Epithelial cell of esophagus (primary cell): ENCODE measurements around the gene LRRC70.
"Not testable (repeated sequence)": the region's sequence is repeated elsewhere in the genome, so short reads cannot be mapped to it uniquely, and the experiment has no call there.

Experiments
- DNase-seq: peaks from one replicate; pipeline ENCODE4 v3.0.0; 2010; ENCODE audit warnings: low read depth
- H3K4me3 ChIP-seq: 2 replicates; pipeline ENCODE4 v1.5.1; 2011; ENCODE audit warnings: mild to moderate bottlenecking, low read length, control low read depth
- CTCF ChIP-seq: IDR thresholded peaks from 2 replicates; pipeline ENCODE4 v1.5.1; 2011; ENCODE audit warnings: low read depth, mild to moderate bottlenecking, low read length, control low read depth, inconsistent platforms; ENCODE audit not compliant: insufficient read depth; ENCODE audit errors: missing control alignments

The LRRC70 gene

GRCh38 chr5:62614355-62614754 is 35.7 kb downstream of the LRRC70 start:
- peak; percentile 5 for DNase-seq
- TF ChIP-seq CTCF: no peak
- H3K4me3 ChIP-seq: no peak overlapping the region

- no peak for TF ChIP-seq CTCF
- no peak overlapping the region for H3K4me3 ChIP-seq
- DNase-seq: no peak
Observed at GRCh38 chr5:62616615-62617277, 38.1 kb downstream of the LRRC70 start.

GRCh38 chr5:62617943-62618342 is 39.3 kb downstream of the LRRC70 start:
- TF ChIP-seq CTCF: no peak
- no peak for DNase-seq
- H3K4me3 ChIP-seq: no peak overlapping the region

- no peak overlapping the region for H3K4me3 ChIP-seq
- no peak for DNase-seq
- TF ChIP-seq CTCF: no peak
Observed at GRCh38 chr5:62620761-62621160, 42.1 kb downstream of the LRRC70 start.

- no peak overlapping the region for H3K4me3 ChIP-seq
- DNase-seq: no peak
- no peak for TF ChIP-seq CTCF
Observed at GRCh38 chr5:62621280-62621679, 42.7 kb downstream of the LRRC70 start.

GRCh38 chr5:62623271-62623670 is 44.7 kb downstream of the LRRC70 start:
- no peak overlapping the region for H3K4me3 ChIP-seq
- DNase-seq: no peak
- TF ChIP-seq CTCF: no peak

- DNase-seq, H3K4me3 ChIP-seq: not testable (repeated sequence)
Observed at GRCh38 chr5:62624436-62624835, 45.8 kb downstream of the LRRC70 start.

- no peak for DNase-seq
- H3K4me3 ChIP-seq: no peak overlapping the region
- TF ChIP-seq CTCF: no peak
Observed at GRCh38 chr5:62626534-62626933, 47.9 kb downstream of the LRRC70 start.
